T-helper 2 cell (primary cell): ENCODE measurements around the gene NFAM1.

Source experiments
- DNase-seq, 5 experiments: peaks; one replicate each; pipeline versions ENCODE4 v3.0.0 to v3.0.0-alpha.2; 2012 to 2022

The NFAM1 gene

GRCh38 chr22:42334875-42335512, 97.2 kb downstream of the NFAM1 start:
- no peak for DNase-seq

- DNase-seq = no peak
Observed at GRCh38 chr22:42333544-42333943, 98.7 kb downstream of the NFAM1 start.

GRCh38 chr22:42332089-42332488, 100.1 kb downstream of the NFAM1 start:
- no peak for DNase-seq

GRCh38 chr22:42331014-42331413, 101.2 kb downstream of the NFAM1 start:
- no peak for DNase-seq
